H9 (cell line): Measurements from ENCODE around the gene ATF2. TPM values are rescaled to one million over a fixed set of nuclear protein-coding genes. Genes with fewer than 3 reads are reported as not detected.

Experiments
- DNase-seq: peaks from one replicate; pipeline ENCODE4 v3.0.0-alpha.2; 2017
- H2AFZ ChIP-seq: one replicate; pipeline ENCODE4 v1.6.1; 2013; ENCODE audit warnings: mild to moderate bottlenecking, low read length, control low read depth, moderate library complexity
- H2AK5ac ChIP-seq: 2 replicates; pipeline ENCODE4 v1.6.1; 2013; ENCODE audit warnings: low read length, control low read depth, mixed read lengths; ENCODE audit not compliant: insufficient read length
- H2BK120ac ChIP-seq: one replicate; pipeline ENCODE4 v1.6.1; 2013; ENCODE audit warnings: low read depth, mild to moderate bottlenecking, low read length, control low read depth, inconsistent platforms; ENCODE audit not compliant: poor library complexity, severe bottlenecking
- H2BK12ac ChIP-seq: 2 replicates; pipeline ENCODE4 v1.6.1; 2013; ENCODE audit warnings: low read length, control low read depth, mixed read lengths, low read depth; ENCODE audit not compliant: insufficient read length
- H2BK15ac ChIP-seq: 2 replicates; pipeline ENCODE4 v1.6.1; 2013; ENCODE audit warnings: low read depth, low read length, control low read depth
- H2BK20ac ChIP-seq: one replicate; pipeline ENCODE4 v1.6.1; 2013; ENCODE audit warnings: low read depth, mild to moderate bottlenecking, low read length, control low read depth, inconsistent platforms; ENCODE audit not compliant: poor library complexity, severe bottlenecking
- H2BK5ac ChIP-seq: 2 replicates; pipeline ENCODE4 v1.6.1; 2013; ENCODE audit warnings: low read length, control low read depth, mixed read lengths; ENCODE audit not compliant: insufficient read length
- H3K14ac ChIP-seq: 2 replicates; pipeline ENCODE4 v1.6.1; 2013; ENCODE audit warnings: low read length, control low read depth; ENCODE audit not compliant: insufficient read depth
- H3K18ac ChIP-seq: 2 replicates; pipeline ENCODE4 v1.6.1; 2013; ENCODE audit warnings: low read depth, mild to moderate bottlenecking, mixed read lengths, low read length, control low read depth; ENCODE audit not compliant: insufficient read length
- H3K23ac ChIP-seq: 2 replicates; pipeline ENCODE4 v1.6.1; 2013; ENCODE audit warnings: low read length, control low read depth, mixed read lengths, low read depth; ENCODE audit not compliant: insufficient read length
- H3K23me2 ChIP-seq: 2 replicates; pipeline ENCODE4 v1.6.1; 2013; ENCODE audit warnings: low read depth, mild to moderate bottlenecking, mixed read lengths, low read length, control low read depth; ENCODE audit not compliant: insufficient read length, poor library complexity, severe bottlenecking
- H3K27ac ChIP-seq: 2 replicates; pipeline ENCODE4 v1.5.1; 2013; ENCODE audit warnings: low read length, control low read depth, mixed read lengths, low read depth; ENCODE audit not compliant: insufficient read length
- H3K27me3 ChIP-seq: 2 replicates; pipeline ENCODE4 v1.6.1; 2013; ENCODE audit warnings: low read length, control low read depth, inconsistent platforms; ENCODE audit not compliant: insufficient read depth
- H3K4ac ChIP-seq: 2 replicates; pipeline ENCODE4 v1.6.1; 2013; ENCODE audit warnings: low read depth, mild to moderate bottlenecking, control low read depth, inconsistent platforms, low read length, moderate library complexity
- H3K4me1 ChIP-seq: 2 replicates; pipeline ENCODE4 v1.6.1; 2013; ENCODE audit warnings: low read length, control low read depth, inconsistent platforms; ENCODE audit not compliant: insufficient read depth
- H3K4me2 ChIP-seq: 2 replicates; pipeline ENCODE4 v1.6.1; 2013; ENCODE audit warnings: low read length, control low read depth, mixed read lengths; ENCODE audit not compliant: insufficient read length, insufficient read depth
- H3K56ac ChIP-seq: 2 replicates; pipeline ENCODE4 v1.6.1; 2013; ENCODE audit warnings: low read depth, mild to moderate bottlenecking, mixed read lengths, low read length, control low read depth; ENCODE audit not compliant: insufficient read length
- H3K79me1 ChIP-seq: 2 replicates; pipeline ENCODE4 v1.6.1; 2013; ENCODE audit warnings: low read depth, mild to moderate bottlenecking, moderate library complexity, low read length, control low read depth, inconsistent platforms; ENCODE audit not compliant: insufficient read depth, poor library complexity, severe bottlenecking
- H3K79me2 ChIP-seq: 2 replicates; pipeline ENCODE4 v1.6.1; 2013; ENCODE audit warnings: low read length, control low read depth, inconsistent platforms; ENCODE audit not compliant: insufficient read depth
- H3K9ac ChIP-seq: 2 replicates; pipeline ENCODE4 v1.6.1; 2013; ENCODE audit warnings: low read length, control low read depth, mixed read lengths; ENCODE audit not compliant: insufficient read length; ENCODE audit errors: extremely low read depth
- H3K9me3 ChIP-seq: one replicate; pipeline ENCODE4 v1.6.1; 2013; ENCODE audit warnings: low read depth, low read length, inconsistent platforms; ENCODE audit not compliant: control insufficient read depth
- H3T11ph ChIP-seq: one replicate; pipeline ENCODE4 v1.6.1; 2013; ENCODE audit warnings: mild to moderate bottlenecking, low read length, control low read depth, inconsistent platforms
- H4K20me1 ChIP-seq: one replicate; pipeline ENCODE4 v1.6.1; 2013; ENCODE audit not compliant: control insufficient read depth, insufficient read length, insufficient read depth
- H4K5ac ChIP-seq: 2 replicates; pipeline ENCODE4 v1.6.1; 2013; ENCODE audit warnings: low read depth, mild to moderate bottlenecking, mixed read lengths, low read length, control low read depth; ENCODE audit not compliant: insufficient read length
- H4K8ac ChIP-seq: replicated peaks from 2 replicates; pipeline ENCODE4 v1.6.1; 2013; ENCODE audit warnings: low read length, control low read depth, mixed read lengths, low read depth; ENCODE audit not compliant: insufficient read length
- H4K91ac ChIP-seq: 2 replicates; pipeline ENCODE4 v1.6.1; 2013; ENCODE audit warnings: low read depth, mild to moderate bottlenecking, moderate library complexity, mixed read lengths, low read length, control low read depth; ENCODE audit not compliant: insufficient read length
- H3K27ac Mint-ChIP-seq, 3 experiments: 2 replicates in 2 of 3; 3 replicates in 1 of 3; pipeline ENCODE4 v1.8.0; 2020 to 2021; ENCODE audit warnings: mixed read lengths in 3 of 3, mild to moderate bottlenecking in 1 of 3, moderate library complexity in 1 of 3
- H3K27me3 Mint-ChIP-seq: 2 replicates; pipeline ENCODE4 v1.8.0; 2021; ENCODE audit warnings: low read depth, mild to moderate bottlenecking, moderate library complexity, mixed read lengths
- H3K36me3 Mint-ChIP-seq, 3 experiments: 2 replicates in 2 of 3; 3 replicates in 1 of 3; pipeline ENCODE4 v1.8.0; 2020 to 2021; ENCODE audit warnings: low read depth in 3 of 3, mixed read lengths in 3 of 3; ENCODE audit not compliant: insufficient read depth in 1 of 3
- H3K4me1 Mint-ChIP-seq, 2 experiments: 2 replicates each; pipeline ENCODE4 v1.8.0; 2020; ENCODE audit warnings: mixed read lengths in 2 of 2
- H3K4me3 Mint-ChIP-seq, 2 experiments: 2 replicates in 1 of 2; 3 replicates in 1 of 2; pipeline ENCODE4 v1.8.0; 2020 to 2021; ENCODE audit warnings: mild to moderate bottlenecking in 2 of 2, mixed read lengths in 2 of 2, moderate library complexity in 1 of 2
- H3K9me3 Mint-ChIP-seq, 2 experiments: 2 replicates in 1 of 2; 3 replicates in 1 of 2; pipeline ENCODE4 v1.8.0; 2020; ENCODE audit warnings: mild to moderate bottlenecking in 2 of 2, mixed read lengths in 2 of 2, moderate library complexity in 1 of 2
- CTCF ChIP-seq: fragments of 200-600 bp; sonication (generic); conservative IDR thresholded peaks from 3 replicates; pipeline ENCODE4 v1.8.0; 2021; ENCODE audit warnings: antibody characterized with exemption, mild to moderate bottlenecking
- WGBS: extraction: QIAGEN DNeasy Blood & Tissue Kit; methylation state at CpG from one replicate; pipeline ENCODE4 v1.1.7; 2013; ENCODE audit warnings: missing lambda C conversion rate, low lambda C conversion rate, mixed read lengths; ENCODE audit not compliant: insufficient read length; ENCODE audit errors: extremely low coverage; 5-methylcytosine and 5-hydroxymethylcytosine counted together
- total RNA-seq: library from RNA; stranded (reverse); gene quantifications from 2 replicates; pipeline ENCODE4 v1.2.1, GENCODE V29; 2021

Gene ATF2
- total RNA-seq, 1 experiment from 2014 or later = 40.9 TPM

DNA sequence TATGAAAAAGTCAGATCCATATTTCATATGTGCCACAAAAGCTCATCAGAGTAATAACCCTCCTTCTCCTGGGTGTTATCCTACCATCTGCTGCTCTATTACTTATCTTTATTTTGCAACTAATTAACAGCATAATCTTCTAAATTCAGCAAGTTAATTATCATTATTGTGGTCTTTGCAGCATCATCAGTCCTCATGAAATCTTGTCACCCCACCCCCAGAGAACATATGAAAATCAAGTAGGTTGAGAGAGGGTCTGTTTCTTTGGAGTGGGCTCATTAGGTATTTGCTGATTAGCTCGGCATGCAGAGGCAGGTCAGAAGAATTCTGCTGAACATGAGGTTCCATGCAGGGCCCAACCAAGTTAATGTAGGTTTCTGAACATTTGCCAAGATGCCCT, 64.8 kb downstream of the ATF2 start:
- Histone ChIP-seq H2BK20ac (no peak overlapping the region), H3K9me3 (no peaks in the 10 kb centered on the region), H4K20me1 (no peaks in the 10 kb centered on the region), H3K79me2 (no peaks in the 10 kb centered on the region), H3K14ac (no peak overlapping the region), H3K27me3 (no peaks in the 10 kb centered on the region), H4K5ac (no peak overlapping the region), H2BK5ac (no peak overlapping the region), H3K23ac (no peak overlapping the region), H3T11ph (no peak overlapping the region), H3K79me1 (no peaks in the 10 kb centered on the region), H2BK15ac (no peak overlapping the region), H3K56ac (no peak overlapping the region), H3K27ac (no peak overlapping the region), H2BK12ac (no peak overlapping the region), H3K18ac (no peak overlapping the region), H3K4me2 (no peak overlapping the region), H3K23me2 (no peaks in the 10 kb centered on the region), H3K9ac (no peak overlapping the region), H2AK5ac (no peak overlapping the region), H3K4ac (no peak overlapping the region), H3K4me1 (no peaks in the 10 kb centered on the region), H4K91ac (no peak overlapping the region), H4K8ac (no peak overlapping the region), H2AFZ (no peak overlapping the region), H2BK120ac (no peak overlapping the region)
- Mint-ChIP-seq H3K4me3 (no peak overlapping the region), H3K36me3 (peaks cover 40 to 60% (median 55%) of the 10 kb centered on the region in 3 experiments), H3K4me1 (no peaks in the 10 kb centered on the region; a peak in 1 of 4 replicates), H3K9me3 (peaks cover 9 to 11% of the 10 kb centered on the region in 2 experiments; a peak in 4 of 5 replicates), H3K27me3 (no peaks in the 10 kb centered on the region), H3K27ac (no peak overlapping the region)
- WGBS = no CpG with 5 or more reads among the region's 1 CpG
- TF ChIP-seq CTCF = no peak
- DNase-seq = no peak
